Measurements from ENCODE around the gene CA11. TPM values are rescaled to one million over a fixed set of nuclear protein-coding genes. Genes with fewer than 3 reads are reported as not detected.

The CA11 gene
- total and polyA plus RNA-seq, 2 donors (not counting 1 experiment from before 2014, with no cell fraction given): 1.7 to 4.1 TPM

GRCh38 chr19:48674216-48674809, 28.3 kb upstream of the CA11 start:
- no peak overlapping the region for H3K9ac ChIP-seq (ENCODE audit: insufficient read depth, low read length)
- H3K79me2 ChIP-seq (ENCODE audit: control insufficient read depth, insufficient read depth, low read length): no peaks in the 10 kb centered on the region
- H3K4me3 ChIP-seq (replicated peaks in 1 of 4; ENCODE audit: control extremely low read depth in 1 of 4, insufficient read depth in 1 of 4, low read depth in 3 of 4, low read length in 4 of 4): no peak overlapping the region
- H3K27ac ChIP-seq (ENCODE audit: insufficient read depth, low read length): no peak overlapping the region
- no peaks in the 10 kb centered on the region for H3K4me1 ChIP-seq (ENCODE audit: control insufficient read depth, extremely low read depth, insufficient read depth, low read length)
- no peak for DNase-seq (ENCODE audit: low read depth in 2 of 2)
- TF ChIP-seq CTCF (conservative IDR thresholded peaks at IDR 0.05 in 1 of 2, IDR thresholded peaks at IDR 0.05 in 1 of 2; ENCODE audit: low read depth in 1 of 2, low read length in 2 of 2): no peak
- TF ChIP-seq EZH2 (IDR thresholded peaks at IDR 0.05; ENCODE audit: low read length, missing control alignments): no peak
- H3K4me2 ChIP-seq (ENCODE audit: extremely low read depth, insufficient read depth, low read length): no peak overlapping the region
- no peaks in the 10 kb centered on the region for H3K27me3 ChIP-seq (ENCODE audit: control insufficient read depth, insufficient read depth, low read length)
- no peaks in the 10 kb centered on the region for H3K9me3 ChIP-seq (ENCODE audit: control insufficient read depth, insufficient read depth, low read depth, low read length)
- H2AFZ ChIP-seq (ENCODE audit: low read length): no peak overlapping the region
- no peaks in the 10 kb centered on the region for H4K20me1 ChIP-seq (ENCODE audit: control insufficient read depth, extremely low read depth, insufficient read depth, low read length)
- H3K36me3 ChIP-seq (ENCODE audit: control insufficient read depth, insufficient read depth, low read length): no peaks in the 10 kb centered on the region

- Histone ChIP-seq H3K9ac (ENCODE audit: insufficient read depth, low read length) (no peak overlapping the region), H4K20me1 (ENCODE audit: control insufficient read depth, extremely low read depth, insufficient read depth, low read length) (no peaks in the 10 kb centered on the region), H3K4me3 (replicated peaks in 1 of 4; ENCODE audit: control extremely low read depth in 1 of 4, insufficient read depth in 1 of 4, low read depth in 3 of 4, low read length in 4 of 4) (no peak overlapping the region), H3K27me3 (ENCODE audit: control insufficient read depth, insufficient read depth, low read length) (no peaks in the 10 kb centered on the region), H3K27ac (ENCODE audit: insufficient read depth, low read length) (no peak overlapping the region), H3K9me3 (ENCODE audit: control insufficient read depth, insufficient read depth, low read depth, low read length) (no peaks in the 10 kb centered on the region), H3K4me2 (ENCODE audit: extremely low read depth, insufficient read depth, low read length) (no peak overlapping the region), H3K36me3 (ENCODE audit: control insufficient read depth, insufficient read depth, low read length) (no peaks in the 10 kb centered on the region), H3K4me1 (ENCODE audit: control insufficient read depth, extremely low read depth, insufficient read depth, low read length) (no peaks in the 10 kb centered on the region), H3K79me2 (ENCODE audit: control insufficient read depth, insufficient read depth, low read length) (no peaks in the 10 kb centered on the region), H2AFZ (ENCODE audit: low read length) (no peak overlapping the region)
- no peak for TF ChIP-seq EZH2 (IDR thresholded peaks at IDR 0.05; ENCODE audit: low read length, missing control alignments)
- no peak for TF ChIP-seq CTCF (conservative IDR thresholded peaks at IDR 0.05 in 1 of 2, IDR thresholded peaks at IDR 0.05 in 1 of 2; ENCODE audit: low read depth in 1 of 2, low read length in 2 of 2)
- DNase-seq (ENCODE audit: low read depth in 2 of 2): no peak
Measured at GRCh38 chr19:48673436-48674100, 27.6 kb upstream of the CA11 start.

GRCh38 chr19:48672994-48673393, 27.0 kb upstream of the CA11 start, which contains the start of gene NTN5:
TSS of gene NTN5 (minus strand) at chr19:48673017. CDS start at chr19:48670986, 2,031 bp downstream.
- H2AFZ ChIP-seq (ENCODE audit: low read length): no peak within 1 kb of the TSS
- no peak for TF ChIP-seq CTCF (conservative IDR thresholded peaks at IDR 0.05 in 1 of 2, IDR thresholded peaks at IDR 0.05 in 1 of 2; ENCODE audit: low read depth in 1 of 2, low read length in 2 of 2)
- no peak for TF ChIP-seq EZH2 (IDR thresholded peaks at IDR 0.05; ENCODE audit: low read length, missing control alignments)
- H3K4me1 ChIP-seq (ENCODE audit: control insufficient read depth, extremely low read depth, insufficient read depth, low read length): no peaks in the 10 kb centered on the region
- no peaks in the 10 kb centered on the region for H3K9me3 ChIP-seq (ENCODE audit: control insufficient read depth, insufficient read depth, low read depth, low read length)
- H3K27ac ChIP-seq (ENCODE audit: insufficient read depth, low read length): no peak within 1 kb of the TSS
- no peak for DNase-seq (ENCODE audit: low read depth in 2 of 2)
- no peak within 1 kb of the TSS for H3K9ac ChIP-seq (ENCODE audit: insufficient read depth, low read length)
- no peaks in the 10 kb centered on the region for H4K20me1 ChIP-seq (ENCODE audit: control insufficient read depth, extremely low read depth, insufficient read depth, low read length)
- no peak within 1 kb of the TSS for H3K4me3 ChIP-seq (replicated peaks in 1 of 4; ENCODE audit: control extremely low read depth in 1 of 4, insufficient read depth in 1 of 4, low read depth in 3 of 4, low read length in 4 of 4)
- no peak within 1 kb of the TSS for H3K4me2 ChIP-seq (ENCODE audit: extremely low read depth, insufficient read depth, low read length)
- H3K36me3 ChIP-seq (ENCODE audit: control insufficient read depth, insufficient read depth, low read length): no peaks in the 10 kb centered on the region
- H3K79me2 ChIP-seq (ENCODE audit: control insufficient read depth, insufficient read depth, low read length): no peaks in the 10 kb centered on the region
- no peaks in the 10 kb centered on the region for H3K27me3 ChIP-seq (ENCODE audit: control insufficient read depth, insufficient read depth, low read length)
